ENCODE results near the gene ZXDB.

DNA sequence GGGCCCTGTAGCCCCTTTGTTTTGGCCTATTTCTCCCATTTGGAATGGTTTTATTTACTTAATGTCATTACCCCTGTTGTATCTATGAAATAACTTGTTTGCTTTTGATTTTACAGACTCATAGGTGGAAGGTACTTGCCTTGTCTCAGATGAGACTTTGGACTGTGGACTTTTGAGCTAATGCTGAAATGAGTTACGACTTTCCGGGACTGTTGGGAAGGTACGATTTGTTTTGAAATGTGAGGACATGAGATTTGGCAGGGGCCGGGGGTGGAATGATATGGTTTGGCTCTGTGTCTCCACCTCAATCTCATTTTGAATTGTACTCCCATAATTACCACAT is 48.8 kb downstream of the ZXDB start:
- TF ChIP-seq, protein P1, sequence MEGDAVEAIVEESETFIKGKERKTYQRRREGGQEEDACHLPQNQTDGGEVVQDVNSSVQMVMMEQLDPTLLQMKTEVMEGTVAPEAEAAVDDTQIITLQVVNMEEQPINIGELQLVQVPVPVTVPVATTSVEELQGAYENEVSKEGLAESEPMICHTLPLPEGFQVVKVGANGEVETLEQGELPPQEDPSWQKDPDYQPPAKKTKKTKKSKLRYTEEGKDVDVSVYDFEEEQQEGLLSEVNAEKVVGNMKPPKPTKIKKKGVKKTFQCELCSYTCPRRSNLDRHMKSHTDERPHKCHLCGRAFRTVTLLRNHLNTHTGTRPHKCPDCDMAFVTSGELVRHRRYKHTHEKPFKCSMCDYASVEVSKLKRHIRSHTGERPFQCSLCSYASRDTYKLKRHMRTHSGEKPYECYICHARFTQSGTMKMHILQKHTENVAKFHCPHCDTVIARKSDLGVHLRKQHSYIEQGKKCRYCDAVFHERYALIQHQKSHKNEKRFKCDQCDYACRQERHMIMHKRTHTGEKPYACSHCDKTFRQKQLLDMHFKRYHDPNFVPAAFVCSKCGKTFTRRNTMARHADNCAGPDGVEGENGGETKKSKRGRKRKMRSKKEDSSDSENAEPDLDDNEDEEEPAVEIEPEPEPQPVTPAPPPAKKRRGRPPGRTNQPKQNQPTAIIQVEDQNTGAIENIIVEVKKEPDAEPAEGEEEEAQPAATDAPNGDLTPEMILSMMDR (IDR thresholded peaks at IDR 0.05), result no peak
- no peak for TF ChIP-seq POLR2A (IDR thresholded peaks at IDR 0.05)
- TF ChIP-seq POLR2AphosphoS5 (IDR thresholded peaks at IDR 0.05), result no peak
- TF ChIP-seq EP300 (IDR thresholded peaks at IDR 0.05), result no peak

Data from sigmoid colon (tissue), 4 donors.